Nephron progenitor cell (in vitro differentiated cells): ENCODE measurements around the gene CREB5.

Experiments
- DNase-seq: peaks from one replicate; pipeline ENCODE4 v3.0.0; 2021
- H3K27ac Mint-ChIP-seq: 2 replicates; pipeline ENCODE4 v1.8.0; 2021; ENCODE audit warnings: mild to moderate bottlenecking, moderate library complexity, mixed read lengths
- H3K27me3 Mint-ChIP-seq: 2 replicates; pipeline ENCODE4 v1.8.0; 2021; ENCODE audit warnings: mild to moderate bottlenecking, low read depth, mixed read lengths; ENCODE audit not compliant: poor library complexity
- H3K36me3 Mint-ChIP-seq: 2 replicates; pipeline ENCODE4 v1.8.0; 2021; ENCODE audit warnings: low read depth, mixed read lengths
- H3K4me1 Mint-ChIP-seq: 2 replicates; pipeline ENCODE4 v1.8.0; 2021; ENCODE audit warnings: mixed read lengths
- H3K4me3 Mint-ChIP-seq: 2 replicates; pipeline ENCODE4 v1.8.0; 2021; ENCODE audit warnings: mild to moderate bottlenecking, moderate library complexity, mixed read lengths
- H3K9me3 Mint-ChIP-seq: 2 replicates; pipeline ENCODE4 v1.8.0; 2021; ENCODE audit warnings: mild to moderate bottlenecking, moderate library complexity, mixed read lengths
- TF ChIP-seq, protein P1 (sequence below): fragments of 200-600 bp; sonication (generic); IDR thresholded peaks from 2 replicates; pipeline ENCODE4 v1.5.0; 2021; ENCODE audit warnings: antibody characterized with exemption

Gene CREB5

DNA sequence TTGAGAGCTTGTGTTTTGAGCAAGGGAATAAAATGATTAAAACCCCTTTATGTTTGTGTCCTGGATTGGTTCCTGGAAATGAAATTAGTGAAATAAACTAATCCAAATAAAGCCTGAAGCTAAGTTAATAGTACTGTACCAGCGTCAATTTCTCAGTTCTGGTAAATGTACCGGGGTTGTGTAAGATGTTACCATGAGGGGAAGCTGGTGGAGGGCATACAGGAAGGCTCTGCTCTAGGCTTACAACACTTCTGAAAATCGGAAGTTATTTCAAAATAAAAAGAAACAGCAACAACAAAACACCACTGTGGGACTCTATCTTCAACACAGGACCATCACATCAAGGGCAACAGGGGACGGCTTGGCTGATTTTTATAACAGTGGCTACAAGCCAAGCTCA lies 257.0 kb downstream of the CREB5 start:
- Mint-ChIP-seq H3K27me3 (peaks cover 4% of the 10 kb centered on the region), H3K4me1 (peaks cover 35% of the 10 kb centered on the region)

DNA sequence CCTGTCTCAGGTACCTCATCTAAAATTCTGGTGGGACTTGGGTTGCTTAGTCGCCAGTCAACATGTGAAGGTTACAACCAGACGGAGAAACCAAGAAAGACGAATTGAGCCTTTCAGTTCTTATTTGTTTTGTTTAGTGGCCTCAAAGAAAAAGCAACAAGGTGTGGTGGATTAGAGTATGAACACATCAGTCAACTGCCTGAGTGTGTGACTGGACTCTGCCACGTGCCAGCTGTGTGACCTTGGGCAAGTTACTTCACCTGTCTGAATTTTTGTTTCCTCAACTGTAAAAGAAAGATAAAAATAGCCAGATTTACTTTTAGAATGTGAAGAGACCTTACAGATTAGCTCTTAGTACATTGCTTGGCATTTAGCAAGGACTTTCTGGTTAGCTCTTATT lies 259.2 kb downstream of the CREB5 start:
- Mint-ChIP-seq H3K9me3 (no peaks in the 10 kb centered on the region), H3K27me3 (no peaks in the 10 kb centered on the region), H3K4me1 (peaks cover 57% of the 10 kb centered on the region), H3K4me3 (no peak overlapping the region), H3K36me3 (no peaks in the 10 kb centered on the region), H3K27ac (no peak overlapping the region)
- DNase-seq: no peak
- TF ChIP-seq, protein P1, sequence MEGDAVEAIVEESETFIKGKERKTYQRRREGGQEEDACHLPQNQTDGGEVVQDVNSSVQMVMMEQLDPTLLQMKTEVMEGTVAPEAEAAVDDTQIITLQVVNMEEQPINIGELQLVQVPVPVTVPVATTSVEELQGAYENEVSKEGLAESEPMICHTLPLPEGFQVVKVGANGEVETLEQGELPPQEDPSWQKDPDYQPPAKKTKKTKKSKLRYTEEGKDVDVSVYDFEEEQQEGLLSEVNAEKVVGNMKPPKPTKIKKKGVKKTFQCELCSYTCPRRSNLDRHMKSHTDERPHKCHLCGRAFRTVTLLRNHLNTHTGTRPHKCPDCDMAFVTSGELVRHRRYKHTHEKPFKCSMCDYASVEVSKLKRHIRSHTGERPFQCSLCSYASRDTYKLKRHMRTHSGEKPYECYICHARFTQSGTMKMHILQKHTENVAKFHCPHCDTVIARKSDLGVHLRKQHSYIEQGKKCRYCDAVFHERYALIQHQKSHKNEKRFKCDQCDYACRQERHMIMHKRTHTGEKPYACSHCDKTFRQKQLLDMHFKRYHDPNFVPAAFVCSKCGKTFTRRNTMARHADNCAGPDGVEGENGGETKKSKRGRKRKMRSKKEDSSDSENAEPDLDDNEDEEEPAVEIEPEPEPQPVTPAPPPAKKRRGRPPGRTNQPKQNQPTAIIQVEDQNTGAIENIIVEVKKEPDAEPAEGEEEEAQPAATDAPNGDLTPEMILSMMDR: no peak

More for the DNA sequence above, 257.0 kb downstream of the CREB5 start:
- TF ChIP-seq, protein P1: no peak
- H3K27ac Mint-ChIP-seq: no peak overlapping the region
- DNase-seq: no peak
- no peaks in the 10 kb centered on the region for H3K36me3 Mint-ChIP-seq
- no peak overlapping the region for H3K4me3 Mint-ChIP-seq
- no peaks in the 10 kb centered on the region for H3K9me3 Mint-ChIP-seq

DNA sequence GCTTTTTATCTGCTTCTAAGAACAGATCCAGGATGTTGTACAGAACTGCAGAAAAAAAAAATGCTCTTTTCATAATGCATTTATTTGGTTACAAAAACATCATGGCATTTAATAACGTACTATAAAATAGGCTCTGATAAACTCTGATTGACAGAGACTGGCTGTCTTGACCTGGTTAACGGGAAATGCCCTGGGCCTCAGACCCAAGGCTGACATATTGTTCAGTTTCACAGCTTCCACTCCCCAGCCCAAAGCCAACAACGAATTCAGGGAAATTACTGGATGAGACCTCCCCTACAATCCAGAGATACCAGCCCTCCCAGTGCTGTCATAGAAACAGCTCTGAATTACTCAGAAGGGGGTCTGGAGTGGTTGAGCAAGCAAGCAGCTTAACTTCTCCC lies 260.1 kb downstream of the CREB5 start:
- Mint-ChIP-seq H3K4me1 (peaks cover 66% of the 10 kb centered on the region), H3K27me3 (no peaks in the 10 kb centered on the region), H3K27ac (peak overlapping the region; percentile 65), H3K4me3 (no peak overlapping the region), H3K36me3 (no peaks in the 10 kb centered on the region), H3K9me3 (no peaks in the 10 kb centered on the region)
- no peak for DNase-seq
- TF ChIP-seq, protein P1: no peak

DNA sequence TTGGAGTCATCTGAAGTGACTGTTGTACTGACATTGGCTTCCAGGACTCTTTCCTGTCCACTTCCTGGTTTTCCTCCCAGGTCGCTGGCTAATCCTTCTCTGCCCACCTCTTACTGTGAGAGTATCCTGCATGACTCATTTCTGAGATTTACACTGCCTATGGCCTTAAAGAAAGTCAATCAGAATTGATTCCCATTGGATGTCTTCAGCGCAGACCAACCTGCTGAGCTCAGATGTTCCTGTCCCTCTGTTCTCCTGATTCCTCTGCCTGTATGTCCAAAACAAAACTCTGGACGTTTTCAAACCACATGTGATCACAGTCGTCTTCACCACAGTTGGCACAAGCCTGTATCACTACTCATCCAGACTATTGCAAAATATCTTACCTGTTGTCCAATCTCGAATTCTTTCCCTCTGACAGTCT lies 262.1 kb downstream of the CREB5 start:
- no peak for DNase-seq
- Mint-ChIP-seq H3K27me3 (no peaks in the 10 kb centered on the region), H3K4me3 (no peak overlapping the region), H3K36me3 (no peaks in the 10 kb centered on the region), H3K9me3 (no peaks in the 10 kb centered on the region), H3K4me1 (peaks cover 73% of the 10 kb centered on the region), H3K27ac (peak overlapping the region; percentile 75)
- TF ChIP-seq, protein P1: no peak

DNA sequence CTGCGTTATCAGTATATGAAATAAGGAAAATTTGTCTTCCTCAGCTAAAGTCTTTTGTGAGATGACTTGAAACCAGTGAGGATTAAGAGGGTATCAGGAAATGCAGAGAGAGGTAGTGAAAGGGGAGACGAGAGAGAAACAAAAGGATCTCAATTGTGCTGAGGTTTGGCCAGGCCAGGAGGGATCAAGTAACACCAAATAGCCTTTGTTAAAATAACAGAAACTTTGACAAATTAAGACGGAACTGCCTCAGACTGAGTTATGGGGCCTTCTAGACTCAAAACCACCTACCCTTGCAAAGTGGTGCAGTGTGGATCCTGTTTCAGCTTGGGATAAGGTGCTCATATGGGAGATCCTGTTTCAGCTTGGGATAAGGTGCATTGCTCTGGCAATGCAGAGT lies 263.1 kb downstream of the CREB5 start:
- no peaks in the 10 kb centered on the region for H3K9me3 Mint-ChIP-seq
- TF ChIP-seq, protein P1: no peak
- no peak for DNase-seq
- peaks cover 73% of the 10 kb centered on the region for H3K4me1 Mint-ChIP-seq
- peak overlapping the region; percentile 75 for H3K27ac Mint-ChIP-seq
- H3K36me3 Mint-ChIP-seq: no peaks in the 10 kb centered on the region
- peak overlapping the region; percentile 47 for H3K4me3 Mint-ChIP-seq
- no peaks in the 10 kb centered on the region for H3K27me3 Mint-ChIP-seq

DNA sequence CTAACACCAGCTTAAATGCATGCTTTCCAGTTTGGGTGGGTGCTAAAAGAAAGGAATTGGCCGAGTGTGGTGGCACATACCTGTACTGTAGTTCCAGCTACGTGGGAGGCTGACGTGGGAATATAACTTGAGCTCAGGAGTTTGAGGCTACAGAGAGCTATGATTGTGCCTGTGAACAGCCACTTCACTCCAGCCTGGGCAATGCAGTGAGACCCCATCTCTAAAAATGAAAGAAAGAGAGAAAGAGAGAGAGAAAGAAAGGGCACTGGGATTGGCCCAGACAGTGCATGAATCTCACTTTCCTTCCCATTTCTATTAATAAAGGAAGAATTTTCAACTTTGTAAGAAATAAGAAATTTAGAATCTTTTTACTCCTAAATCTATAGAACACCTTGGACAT lies 265.4 kb downstream of the CREB5 start:
- H3K9me3 Mint-ChIP-seq: no peaks in the 10 kb centered on the region
- no peak overlapping the region for H3K27ac Mint-ChIP-seq
- no peak overlapping the region for H3K4me3 Mint-ChIP-seq
- TF ChIP-seq, protein P1: no peak
- no peak for DNase-seq
- peaks cover 57% of the 10 kb centered on the region for H3K4me1 Mint-ChIP-seq
- H3K36me3 Mint-ChIP-seq: no peaks in the 10 kb centered on the region
- peaks cover 3% of the 10 kb centered on the region for H3K27me3 Mint-ChIP-seq
